ENCODE results near the gene CUBN.
"Not testable (repeated sequence)": the region's sequence is repeated elsewhere in the genome, so short reads cannot be mapped to it uniquely, and the experiment has no call there.

The CUBN gene

GRCh38 chr10:16853809-16854208, 275.8 kb downstream of the CUBN start:
- ATAC-seq, result no peak
- Mint-ChIP-seq H3K27ac (no peak overlapping the region), H3K9me3 (no peaks in the 10 kb centered on the region)

GRCh38 chr10:16853201-16853600, 276.4 kb downstream of the CUBN start:
- H3K9me3 Mint-ChIP-seq, result no peaks in the 10 kb centered on the region
- H3K4me1 Mint-ChIP-seq, result no peaks in the 10 kb centered on the region
- DNase-seq (ENCODE audit: low spot score in 2 of 2) (no peak), ATAC-seq (no peak)
- H3K27ac Mint-ChIP-seq, result no peak overlapping the region
- H3K4me3 Mint-ChIP-seq, result no peak overlapping the region
- H3K36me3 Mint-ChIP-seq, result no peaks in the 10 kb centered on the region

More at GRCh38 chr10:16853809-16854208, 275.8 kb downstream of the CUBN start:
- H3K4me1 Mint-ChIP-seq, result no peaks in the 10 kb centered on the region
- no peak for DNase-seq (ENCODE audit: low spot score in 2 of 2)
- no peaks in the 10 kb centered on the region for H3K36me3 Mint-ChIP-seq
- no peak overlapping the region for H3K4me3 Mint-ChIP-seq

DNA sequence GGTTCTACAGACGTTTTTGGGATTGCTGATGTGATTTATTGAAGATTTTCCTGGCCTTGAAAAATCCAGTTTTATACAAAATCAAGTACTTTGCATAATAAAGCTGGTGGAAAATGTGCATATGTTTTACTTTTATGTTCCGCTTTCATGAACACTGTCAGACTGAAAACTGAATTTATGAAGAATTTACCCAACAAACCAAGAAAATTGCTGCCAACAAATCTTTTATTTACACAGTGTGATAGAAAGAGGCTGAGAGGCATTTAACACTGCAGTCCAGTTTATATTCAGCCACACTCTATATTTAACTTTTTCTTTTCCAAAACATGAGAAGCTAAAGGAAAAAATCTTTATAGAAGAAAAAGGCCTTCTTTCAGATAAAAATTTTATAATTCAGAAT, 277.0 kb downstream of the CUBN start:
- ATAC-seq (no peak), DNase-seq (ENCODE audit: low spot score in 2 of 2) (no peak)
- Mint-ChIP-seq H3K4me3 (no peak overlapping the region), H3K4me1 (no peaks in the 10 kb centered on the region), H3K9me3 (no peaks in the 10 kb centered on the region), H3K36me3 (no peaks in the 10 kb centered on the region), H3K27ac (no peak overlapping the region)

DNA sequence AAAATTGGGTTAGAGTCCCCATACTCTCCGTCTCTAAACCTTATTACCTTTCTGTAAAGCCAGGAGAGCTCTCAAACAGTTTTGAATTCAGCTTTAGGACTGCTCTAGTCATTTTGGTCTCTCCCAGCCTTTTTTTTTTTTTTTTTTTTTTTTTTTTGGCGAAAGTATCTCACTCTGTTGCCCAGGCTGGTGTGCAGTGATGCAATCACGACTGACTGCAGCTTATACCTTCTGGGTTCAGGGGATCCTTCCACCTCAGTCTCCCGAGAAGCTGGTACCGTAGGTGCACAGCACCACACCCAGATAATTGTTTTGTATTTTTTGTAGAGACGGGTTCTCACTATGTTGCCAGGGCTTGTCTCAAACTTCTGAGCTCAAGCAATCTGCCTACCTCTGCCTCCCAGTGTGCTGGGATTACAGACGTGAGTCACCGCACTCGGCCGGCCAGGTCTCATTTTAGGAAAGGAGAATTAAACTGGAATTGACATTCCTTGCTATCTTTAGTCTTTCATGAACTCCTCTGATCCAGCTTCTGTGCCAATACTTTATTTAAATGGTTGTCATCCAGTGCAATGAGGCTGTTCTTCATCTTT, 281.0 kb downstream of the CUBN start:
- Mint-ChIP-seq H3K36me3 (no peaks in the 10 kb centered on the region), H3K27ac (no peak overlapping the region), H3K9me3 (no peaks in the 10 kb centered on the region), H3K4me3 (no peak overlapping the region), H3K4me1 (no peaks in the 10 kb centered on the region)
- DNase-seq (ENCODE audit: low spot score in 2 of 2) (no peak), ATAC-seq (no peak)

GRCh38 chr10:16847644-16848043, 282.0 kb downstream of the CUBN start:
- Mint-ChIP-seq H3K4me3 (no peak overlapping the region), H3K9me3 (no peaks in the 10 kb centered on the region), H3K27ac (no peak overlapping the region), H3K36me3 (no peaks in the 10 kb centered on the region), H3K4me1 (peaks cover 9% of the 10 kb centered on the region)
- DNase-seq (ENCODE audit: low spot score in 2 of 2) (no peak), ATAC-seq (no peak)

GRCh38 chr10:16845248-16845647, 284.4 kb downstream of the CUBN start:
- DNase-seq (ENCODE audit: low spot score in 2 of 2) (no peak), ATAC-seq (no peak)
- Mint-ChIP-seq H3K27ac (no peak overlapping the region), H3K9me3 (no peaks in the 10 kb centered on the region), H3K36me3 (no peaks in the 10 kb centered on the region), H3K4me3 (no peak overlapping the region), H3K4me1 (peaks cover 11% of the 10 kb centered on the region)

DNA sequence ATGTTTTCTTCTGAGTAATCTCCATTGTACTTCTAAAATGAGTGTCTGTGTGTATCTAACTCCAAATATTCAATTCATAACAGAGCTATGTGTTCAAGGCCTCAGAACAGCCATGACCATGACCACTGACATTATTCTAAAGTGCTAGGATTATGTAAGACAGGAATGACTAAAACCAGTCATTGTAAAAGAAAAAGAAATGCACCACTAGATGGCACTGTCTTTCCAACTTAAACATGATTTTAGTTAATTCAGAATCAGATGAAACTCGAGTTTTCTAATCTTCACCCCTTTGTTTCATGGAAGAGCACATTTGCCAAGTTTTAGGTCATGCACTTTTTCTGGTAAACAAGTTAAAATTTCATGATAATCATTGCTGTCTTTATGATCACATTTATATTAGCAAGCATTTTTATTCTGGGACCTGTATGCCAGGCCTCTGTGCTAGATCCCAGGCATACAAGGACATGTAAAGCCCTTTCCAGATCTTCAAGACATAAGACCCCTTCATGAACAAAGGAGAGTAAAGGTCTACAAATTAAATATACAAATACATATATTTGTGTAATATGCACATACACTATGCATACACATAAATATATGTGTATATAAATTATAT, 286.2 kb downstream of the CUBN start:
- no peaks in the 10 kb centered on the region for H3K9me3 Mint-ChIP-seq
- H3K4me3 Mint-ChIP-seq, result no peak overlapping the region
- DNase-seq (ENCODE audit: low spot score in 2 of 2), result no peak
- H3K4me1 Mint-ChIP-seq, result peaks cover 11% of the 10 kb centered on the region
- no peak overlapping the region for H3K27ac Mint-ChIP-seq
- no peaks in the 10 kb centered on the region for H3K36me3 Mint-ChIP-seq
- ATAC-seq, result peak; percentile 96

- Mint-ChIP-seq H3K27ac (no peak overlapping the region), H3K4me3 (no peak overlapping the region), H3K36me3 (no peaks in the 10 kb centered on the region), H3K4me1 (peaks cover 14% of the 10 kb centered on the region), H3K9me3 (no peaks in the 10 kb centered on the region)
- ATAC-seq (peak; percentile 54), DNase-seq (ENCODE audit: low spot score in 2 of 2) (no peak)
Observed at GRCh38 chr10:16835228-16835627, 294.4 kb downstream of the CUBN start.

DNA sequence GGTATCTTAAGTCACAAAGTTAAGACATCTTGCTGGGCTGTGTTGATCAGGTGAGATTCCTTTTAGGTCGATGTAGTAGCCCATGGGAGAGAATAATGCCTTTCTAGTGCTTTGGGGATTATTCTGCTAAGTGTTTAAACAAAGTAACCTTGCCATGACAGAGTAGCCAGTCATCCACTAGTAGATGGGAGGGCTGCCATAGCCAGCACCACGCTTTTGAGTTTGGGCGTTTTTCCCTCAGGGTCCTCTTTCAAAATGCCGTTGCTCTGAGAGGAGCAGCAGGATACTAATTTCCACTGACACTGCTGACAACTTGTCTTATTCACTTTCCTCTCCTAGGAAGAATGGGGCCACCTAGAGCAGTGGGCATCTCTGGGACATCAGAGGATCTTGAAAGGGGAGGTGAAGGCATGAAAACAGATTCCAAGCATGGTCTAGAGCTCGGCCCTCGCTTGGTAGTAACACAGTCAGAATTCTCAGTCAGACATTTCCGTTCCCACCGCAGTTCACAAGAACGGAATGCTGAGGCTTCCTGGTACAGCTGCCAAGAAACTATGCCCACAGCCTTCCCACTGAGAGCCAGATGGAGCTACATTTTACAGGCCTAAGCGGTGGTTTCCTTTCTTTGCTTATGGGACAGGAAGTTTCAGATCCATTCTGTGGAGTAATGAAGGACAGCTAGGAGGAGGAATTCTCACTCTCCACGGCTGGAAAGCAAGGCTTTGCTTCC, 297.1 kb downstream of the CUBN start:
- peaks cover 10% of the 10 kb centered on the region for H3K4me1 Mint-ChIP-seq
- ATAC-seq (no peak), DNase-seq (ENCODE audit: low spot score in 2 of 2) (no peak)
- no peak overlapping the region for H3K27ac Mint-ChIP-seq
- no peaks in the 10 kb centered on the region for H3K36me3 Mint-ChIP-seq
- H3K4me3 Mint-ChIP-seq, result no peak overlapping the region
- no peaks in the 10 kb centered on the region for H3K9me3 Mint-ChIP-seq

DNA sequence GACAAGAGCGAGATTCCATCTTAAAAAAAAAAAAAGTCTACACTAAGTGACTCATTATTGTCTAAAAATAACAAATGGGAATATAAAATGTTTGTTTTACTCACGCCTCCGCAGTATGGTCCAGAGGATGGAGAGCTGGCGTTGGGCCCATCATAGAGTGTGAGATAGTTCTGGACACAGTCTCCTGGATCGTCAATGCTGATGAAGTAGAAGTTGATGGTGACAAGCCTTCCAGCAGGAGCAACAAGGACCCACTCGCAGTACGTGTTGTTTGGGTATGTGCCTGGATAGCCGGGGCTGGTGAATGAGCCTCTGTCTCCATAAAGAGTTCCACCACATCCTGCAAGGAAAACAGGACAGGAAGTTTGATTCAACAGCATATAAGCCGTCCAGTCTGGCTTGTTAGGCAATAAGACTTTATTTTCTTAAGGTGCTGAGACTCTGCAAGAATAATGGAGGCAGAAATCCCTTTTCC, 300.9 kb downstream of the CUBN start:
- no peaks in the 10 kb centered on the region for H3K9me3 Mint-ChIP-seq
- no peak overlapping the region for H3K27ac Mint-ChIP-seq
- H3K36me3 Mint-ChIP-seq, result no peaks in the 10 kb centered on the region
- H3K4me1 Mint-ChIP-seq, result no peaks in the 10 kb centered on the region
- DNase-seq (ENCODE audit: low spot score in 2 of 2), result no peak
- no peak for ATAC-seq
- no peak overlapping the region for H3K4me3 Mint-ChIP-seq

GRCh38 chr10:16828114-16828568, 301.5 kb downstream of the CUBN start:
- ATAC-seq, result peak; percentile 78
- no peak overlapping the region for H3K27ac Mint-ChIP-seq
- no peaks in the 10 kb centered on the region for H3K4me1 Mint-ChIP-seq
- DNase-seq (ENCODE audit: low spot score in 2 of 2), result peak; percentile 40 to 72
- no peak overlapping the region for H3K4me3 Mint-ChIP-seq
- no peaks in the 10 kb centered on the region for H3K36me3 Mint-ChIP-seq
- no peaks in the 10 kb centered on the region for H3K9me3 Mint-ChIP-seq

DNA sequence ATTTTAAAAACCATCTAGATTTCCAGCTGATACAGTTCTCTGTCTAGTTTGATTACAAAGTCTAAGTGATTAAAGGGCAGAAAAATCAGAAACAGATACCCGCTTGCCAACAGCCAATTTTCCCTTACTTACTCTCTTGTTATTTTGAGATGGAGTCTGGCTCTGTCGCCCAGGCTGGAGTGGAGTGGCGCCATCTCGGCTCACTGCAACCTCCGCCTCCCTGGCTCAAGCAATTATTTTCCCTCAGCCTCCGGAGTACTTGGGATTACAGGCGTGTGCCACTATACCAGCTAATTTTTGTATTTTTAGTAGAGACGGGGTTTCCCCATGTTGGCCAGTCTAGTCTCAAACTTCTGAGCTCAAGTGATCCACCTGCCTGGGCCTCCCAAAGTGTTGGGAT, 302.1 kb downstream of the CUBN start:
- not testable (repeated sequence) for DNase-seq (ENCODE audit: low spot score in 2 of 2); H3K36me3 Mint-ChIP-seq; ATAC-seq; H3K27ac Mint-ChIP-seq; H3K9me3 Mint-ChIP-seq; H3K4me1 Mint-ChIP-seq; H3K4me3 Mint-ChIP-seq

GRCh38 chr10:16822726-16823360, 306.8 kb downstream of the CUBN start:
- Mint-ChIP-seq H3K27ac (no peak overlapping the region), H3K4me1 (no peaks in the 10 kb centered on the region), H3K4me3 (no peak overlapping the region), H3K36me3 (peaks cover 2% of the 10 kb centered on the region), H3K9me3 (peaks cover 4% of the 10 kb centered on the region)
- ATAC-seq, result no peak
- no peak for DNase-seq (ENCODE audit: low spot score in 2 of 2)

DNA sequence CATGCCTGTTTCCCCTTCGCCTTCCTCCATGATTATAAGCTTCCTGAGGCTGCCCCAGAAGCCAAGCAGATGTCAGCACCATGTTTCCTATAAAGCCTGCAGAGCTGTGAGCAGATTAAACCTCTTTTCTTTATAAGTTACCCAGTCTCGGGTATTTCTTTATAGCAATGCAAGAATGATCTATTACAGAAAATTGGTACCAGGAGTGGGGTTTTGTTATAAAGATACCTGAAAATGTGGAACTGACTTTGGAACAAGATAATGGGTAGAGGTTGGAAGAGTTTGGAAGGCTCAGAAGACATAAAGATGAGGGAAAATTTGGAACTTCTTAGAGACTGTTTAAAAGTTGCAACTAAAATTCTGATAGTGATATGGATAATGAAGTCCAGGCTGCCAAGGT, 307.6 kb downstream of the CUBN start:
- DNase-seq (ENCODE audit: low spot score in 2 of 2) (no peak), ATAC-seq (no peak)
- H3K4me3 Mint-ChIP-seq, result no peak overlapping the region
- peaks cover 10% of the 10 kb centered on the region for H3K36me3 Mint-ChIP-seq
- H3K9me3 Mint-ChIP-seq, result peaks cover 4% of the 10 kb centered on the region
- H3K27ac Mint-ChIP-seq, result no peak overlapping the region
- peaks cover 6% of the 10 kb centered on the region for H3K4me1 Mint-ChIP-seq

GRCh38 chr10:16820421-16820820, 309.2 kb downstream of the CUBN start:
- no peak overlapping the region for H3K4me3 Mint-ChIP-seq
- H3K36me3 Mint-ChIP-seq, result peaks cover 11% of the 10 kb centered on the region
- no peak overlapping the region for H3K27ac Mint-ChIP-seq
- peaks cover 18% of the 10 kb centered on the region for H3K4me1 Mint-ChIP-seq
- ATAC-seq, result no peak
- peaks cover 4% of the 10 kb centered on the region for H3K9me3 Mint-ChIP-seq
- DNase-seq (ENCODE audit: low spot score in 2 of 2), result no peak

Measured in stimulated activated effector memory CD8-positive, alpha-beta T cell treated with anti-CD3 and anti-CD28 coated beads, Interleukin-12 subunit alpha, Interleukin-12 subunit beta, amount 100 ng/mL, for 72 hours (primary cell).